ENCODE measurements around the gene TMEM131.
"Not testable (repeated sequence)": the region's sequence is repeated elsewhere in the genome, so short reads cannot be mapped to it uniquely, and the experiment has no call there.

Gene TMEM131

GRCh38 chr2:97919858-97920257 is 75.9 kb downstream of the TMEM131 start:
- H3K4me1 ChIP-seq = no peaks in the 10 kb centered on the region
- no peaks in the 10 kb centered on the region for H3K9me3 ChIP-seq
- no peak overlapping the region for H3K4me3 ChIP-seq (ENCODE audit: low read depth, low read length)
- no peaks in the 10 kb centered on the region for H3K27me3 ChIP-seq
- DNase-seq = no peak
- no peaks in the 10 kb centered on the region for H3K36me3 ChIP-seq
- TF ChIP-seq CTCF (IDR thresholded peaks at IDR 0.05; ENCODE audit: low read depth, low read length) = no peak

GRCh38 chr2:97918818-97919217 is 76.9 kb downstream of the TMEM131 start:
- Histone ChIP-seq H3K9me3 (no peaks in the 10 kb centered on the region), H3K4me1 (no peaks in the 10 kb centered on the region), H3K4me3 (ENCODE audit: low read depth, low read length) (no peak overlapping the region), H3K36me3 (no peaks in the 10 kb centered on the region), H3K27me3 (no peaks in the 10 kb centered on the region)
- DNase-seq = no peak
- TF ChIP-seq CTCF (IDR thresholded peaks at IDR 0.05; ENCODE audit: low read depth, low read length) = no peak

- not testable (repeated sequence) for H3K4me1 ChIP-seq; H3K9me3 ChIP-seq; H3K4me3 ChIP-seq (ENCODE audit: low read depth, low read length); H3K36me3 ChIP-seq; H3K27me3 ChIP-seq; DNase-seq
These were observed 78.1 kb downstream of the TMEM131 start for GRCh38 chr2:97917668-97918067.

GRCh38 chr2:97914691-97915213 is 81.0 kb downstream of the TMEM131 start:
- Histone ChIP-seq H3K9me3 (no peaks in the 10 kb centered on the region), H3K36me3 (no peaks in the 10 kb centered on the region), H3K27me3 (no peaks in the 10 kb centered on the region), H3K4me3 (ENCODE audit: low read depth, low read length) (no peak overlapping the region), H3K4me1 (no peaks in the 10 kb centered on the region)
- TF ChIP-seq CTCF (IDR thresholded peaks at IDR 0.05; ENCODE audit: low read depth, low read length) = no peak
- no peak for DNase-seq

GRCh38 chr2:97913846-97914245 is 81.9 kb downstream of the TMEM131 start:
- no peaks in the 10 kb centered on the region for H3K4me1 ChIP-seq
- DNase-seq = no peak
- H3K27me3 ChIP-seq = no peaks in the 10 kb centered on the region
- H3K9me3 ChIP-seq = no peaks in the 10 kb centered on the region
- no peaks in the 10 kb centered on the region for H3K36me3 ChIP-seq
- no peak for TF ChIP-seq CTCF (IDR thresholded peaks at IDR 0.05; ENCODE audit: low read depth, low read length)
- no peak overlapping the region for H3K4me3 ChIP-seq (ENCODE audit: low read depth, low read length)

- H3K4me3 ChIP-seq (ENCODE audit: low read depth, low read length) = no peak overlapping the region
- no peak for TF ChIP-seq CTCF (IDR thresholded peaks at IDR 0.05; ENCODE audit: low read depth, low read length)
- no peak for DNase-seq
- no peaks in the 10 kb centered on the region for H3K4me1 ChIP-seq
- no peaks in the 10 kb centered on the region for H3K36me3 ChIP-seq
- H3K9me3 ChIP-seq = no peaks in the 10 kb centered on the region
- no peaks in the 10 kb centered on the region for H3K27me3 ChIP-seq
These were observed 83.7 kb downstream of the TMEM131 start for GRCh38 chr2:97911922-97912575.
